ENCODE measurements around the gene CCT3.
"Not testable (repeated sequence)": the region's sequence is repeated elsewhere in the genome, so short reads cannot be mapped to it uniquely, and the experiment has no call there.

DNA sequence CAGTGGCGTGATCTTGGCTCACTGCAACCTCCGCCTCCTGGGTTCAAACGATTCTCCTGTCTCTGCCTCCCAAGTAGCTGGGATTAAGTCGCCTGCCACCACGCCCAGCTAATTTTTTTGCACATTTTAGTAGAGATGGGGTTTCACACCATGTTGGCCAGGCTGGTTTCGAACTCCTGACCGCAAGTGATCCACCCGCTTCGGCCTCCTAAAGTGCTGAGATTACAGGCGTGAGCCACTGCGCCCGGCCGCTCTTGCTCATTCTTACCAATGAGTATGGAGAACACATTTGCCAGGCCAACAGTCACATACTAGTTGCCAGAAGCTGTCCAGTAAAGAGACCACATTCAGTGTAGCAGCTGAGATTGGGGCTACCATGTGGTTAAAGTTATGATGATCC is 14.4 kb upstream of the CCT3 start:
- TF ChIP-seq, protein P1, sequence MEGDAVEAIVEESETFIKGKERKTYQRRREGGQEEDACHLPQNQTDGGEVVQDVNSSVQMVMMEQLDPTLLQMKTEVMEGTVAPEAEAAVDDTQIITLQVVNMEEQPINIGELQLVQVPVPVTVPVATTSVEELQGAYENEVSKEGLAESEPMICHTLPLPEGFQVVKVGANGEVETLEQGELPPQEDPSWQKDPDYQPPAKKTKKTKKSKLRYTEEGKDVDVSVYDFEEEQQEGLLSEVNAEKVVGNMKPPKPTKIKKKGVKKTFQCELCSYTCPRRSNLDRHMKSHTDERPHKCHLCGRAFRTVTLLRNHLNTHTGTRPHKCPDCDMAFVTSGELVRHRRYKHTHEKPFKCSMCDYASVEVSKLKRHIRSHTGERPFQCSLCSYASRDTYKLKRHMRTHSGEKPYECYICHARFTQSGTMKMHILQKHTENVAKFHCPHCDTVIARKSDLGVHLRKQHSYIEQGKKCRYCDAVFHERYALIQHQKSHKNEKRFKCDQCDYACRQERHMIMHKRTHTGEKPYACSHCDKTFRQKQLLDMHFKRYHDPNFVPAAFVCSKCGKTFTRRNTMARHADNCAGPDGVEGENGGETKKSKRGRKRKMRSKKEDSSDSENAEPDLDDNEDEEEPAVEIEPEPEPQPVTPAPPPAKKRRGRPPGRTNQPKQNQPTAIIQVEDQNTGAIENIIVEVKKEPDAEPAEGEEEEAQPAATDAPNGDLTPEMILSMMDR (IDR thresholded peaks at IDR 0.05; ENCODE audit: low read depth, low read length, poor library complexity, severe bottlenecking), result not testable (repeated sequence)
- not testable (repeated sequence) for TF ChIP-seq EZH2phosphoT487 (IDR thresholded peaks at IDR 0.05; ENCODE audit: borderline replicate concordance, low read length)
